HG02884 (cell line): ENCODE measurements around the gene VCL.
"Not testable (repeated sequence)": the region's sequence is repeated elsewhere in the genome, so short reads cannot be mapped to it uniquely, and the experiment has no call there.

Experiments
- ATAC-seq: cut with Tn5 transposase; IDR thresholded peaks from one replicate; pipeline ENCODE4 v1.9.1; 2021; ENCODE audit warnings: mild to moderate bottlenecking, moderate library complexity; ENCODE audit not compliant: unreplicated experiment

The VCL gene

DNA sequence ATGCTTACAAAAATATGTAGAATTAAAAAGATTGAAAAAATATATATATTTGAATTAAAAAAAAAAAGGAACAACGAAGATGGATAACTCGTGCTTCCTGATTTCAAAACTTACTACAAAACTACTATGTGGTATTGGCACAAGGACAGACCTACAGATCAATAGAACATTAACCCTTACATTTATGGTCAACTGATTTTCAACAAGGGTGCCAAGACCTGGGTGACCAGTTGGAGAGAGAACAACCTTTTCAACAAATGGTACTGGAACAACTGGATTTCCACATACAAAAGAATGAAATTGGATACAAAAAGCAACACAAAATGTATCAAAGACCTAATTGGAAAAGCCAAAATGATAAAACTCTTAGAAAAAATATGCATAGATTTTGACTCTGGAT is 142.6 kb downstream of the VCL start:
- ATAC-seq: no peak

DNA sequence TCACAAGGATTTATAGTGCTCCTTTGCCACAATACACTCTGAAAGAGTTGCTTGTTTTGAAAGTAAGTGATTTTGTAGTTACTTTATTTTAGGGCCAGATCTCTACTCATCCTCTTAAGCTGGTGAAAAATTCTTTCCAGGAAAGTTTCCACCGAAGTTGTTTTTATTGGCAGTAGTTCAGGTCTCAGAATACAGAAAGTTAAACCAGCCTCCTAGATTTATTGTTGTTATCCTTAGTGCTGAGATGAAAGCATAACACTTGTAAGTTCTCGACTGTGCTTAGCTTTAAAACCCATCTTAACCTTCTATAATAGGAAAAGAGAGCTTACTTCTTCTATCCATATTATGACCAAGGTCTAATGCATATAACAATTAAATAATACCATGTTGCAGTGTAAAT is 147.2 kb downstream of the VCL start:
- ATAC-seq: no peak

DNA sequence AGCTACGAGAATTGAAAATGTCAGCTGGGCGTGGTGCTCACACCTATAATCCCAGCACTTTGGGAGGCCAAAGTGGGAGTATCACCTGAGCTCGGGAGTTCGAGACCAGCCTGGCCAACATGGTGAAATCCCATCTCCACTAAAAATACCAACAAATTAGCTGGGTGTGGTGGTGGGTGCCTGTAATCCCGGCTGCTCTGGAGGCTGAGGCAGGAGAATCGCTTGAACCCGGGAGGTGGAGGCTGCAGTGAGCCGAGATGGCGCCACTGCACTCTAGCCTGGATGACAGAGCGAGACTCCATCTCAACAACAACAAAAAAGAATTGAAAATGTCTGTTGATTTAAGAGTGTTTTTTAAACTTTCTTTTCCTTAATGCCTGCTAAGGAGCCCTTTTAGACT is 149.1 kb downstream of the VCL start:
- ATAC-seq: not testable (repeated sequence)

DNA sequence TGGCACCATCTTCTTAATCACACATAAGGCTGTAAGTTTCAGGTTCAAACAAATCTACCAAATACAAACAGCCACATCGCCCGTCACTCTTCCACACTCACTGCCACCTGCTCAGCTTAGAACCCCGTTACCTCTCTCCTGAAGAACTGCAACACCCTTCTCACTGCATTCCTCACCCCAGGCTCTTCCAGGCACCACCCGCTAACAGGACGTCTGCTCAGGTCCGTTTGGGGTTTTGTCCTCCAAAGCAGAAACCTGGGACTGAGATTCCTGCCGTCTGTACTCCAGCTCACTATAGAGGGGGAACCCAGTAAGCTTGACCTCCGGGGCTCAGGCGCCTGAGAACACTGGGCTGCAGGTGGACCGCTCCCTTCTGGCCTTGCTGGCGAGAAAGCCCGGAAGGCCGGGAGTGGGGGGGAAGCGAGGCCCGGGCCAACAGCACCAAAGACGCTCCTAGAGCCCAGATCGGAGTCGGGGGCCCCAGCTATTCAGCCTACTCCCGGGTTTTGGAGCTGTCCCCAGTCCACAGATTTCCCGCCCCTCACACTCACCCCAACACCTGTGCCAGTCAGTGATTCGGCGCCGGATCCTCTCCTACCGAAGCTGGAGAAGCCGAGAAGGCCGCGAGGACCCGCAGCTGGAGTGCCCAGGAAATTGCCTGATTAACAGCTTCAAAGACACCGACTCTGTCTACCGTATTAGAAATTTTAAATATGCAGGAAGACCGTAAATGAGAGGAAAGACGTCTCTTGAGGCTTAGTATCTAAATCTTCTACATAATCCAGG is 152.5 kb downstream of the VCL start, which contains the start of gene AP3M1:
TSS of gene AP3M1 (minus strand) at position 625 of the 786 bp plus-strand sequence. CDS start 12,449 bp downstream, outside the sequence.
- peak; percentile 41 for ATAC-seq

DNA sequence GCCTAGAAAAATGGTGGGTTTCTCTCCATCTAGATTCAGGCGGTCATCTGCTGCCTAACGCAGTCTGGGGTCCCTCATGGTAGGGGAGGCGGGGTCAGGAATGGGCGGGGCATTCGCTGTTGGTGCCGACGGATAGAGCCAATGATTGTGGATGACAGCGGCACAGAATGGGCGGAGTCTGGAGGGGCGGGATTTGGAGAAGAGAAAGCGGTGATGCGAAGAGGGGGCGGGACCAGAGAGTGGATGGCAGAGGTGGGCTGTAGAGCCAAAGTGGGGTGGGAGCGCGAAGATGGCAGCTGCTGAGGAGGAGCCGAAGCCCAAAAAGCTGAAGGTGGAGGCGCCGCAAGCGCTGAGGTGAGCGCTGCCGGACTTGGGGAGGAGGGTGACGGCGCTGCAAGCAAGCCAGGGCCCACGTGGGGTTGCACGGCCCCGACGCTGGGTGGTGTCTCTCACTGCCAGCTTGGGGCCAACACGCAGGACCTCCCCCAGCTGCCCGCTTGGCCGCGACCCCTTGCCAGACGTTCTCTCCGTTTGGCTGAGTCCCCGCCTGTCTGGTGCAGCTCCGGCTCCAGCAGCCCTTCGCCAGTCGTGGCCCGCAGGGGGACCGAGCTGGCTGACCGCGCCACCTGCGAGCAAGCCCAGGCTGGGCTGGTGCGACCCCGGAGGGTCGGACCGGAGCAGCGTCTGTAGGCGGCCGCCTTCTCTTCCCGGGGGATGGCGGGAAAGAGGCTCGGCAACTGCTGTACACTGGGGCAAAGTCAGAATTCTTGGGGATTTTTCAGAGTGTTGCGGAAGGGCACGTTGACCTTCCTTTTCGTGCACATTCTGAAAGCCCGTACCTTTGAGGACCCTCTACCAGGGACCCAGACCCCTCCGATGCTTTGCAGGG is 153.3 kb downstream of the VCL start, which contains the start of gene ADK:
TSS of gene ADK (plus strand) at position 232 of the 889 bp plus-strand sequence. CDS start at position 290, 58 bp downstream.
- ATAC-seq: peak; percentile 80

DNA sequence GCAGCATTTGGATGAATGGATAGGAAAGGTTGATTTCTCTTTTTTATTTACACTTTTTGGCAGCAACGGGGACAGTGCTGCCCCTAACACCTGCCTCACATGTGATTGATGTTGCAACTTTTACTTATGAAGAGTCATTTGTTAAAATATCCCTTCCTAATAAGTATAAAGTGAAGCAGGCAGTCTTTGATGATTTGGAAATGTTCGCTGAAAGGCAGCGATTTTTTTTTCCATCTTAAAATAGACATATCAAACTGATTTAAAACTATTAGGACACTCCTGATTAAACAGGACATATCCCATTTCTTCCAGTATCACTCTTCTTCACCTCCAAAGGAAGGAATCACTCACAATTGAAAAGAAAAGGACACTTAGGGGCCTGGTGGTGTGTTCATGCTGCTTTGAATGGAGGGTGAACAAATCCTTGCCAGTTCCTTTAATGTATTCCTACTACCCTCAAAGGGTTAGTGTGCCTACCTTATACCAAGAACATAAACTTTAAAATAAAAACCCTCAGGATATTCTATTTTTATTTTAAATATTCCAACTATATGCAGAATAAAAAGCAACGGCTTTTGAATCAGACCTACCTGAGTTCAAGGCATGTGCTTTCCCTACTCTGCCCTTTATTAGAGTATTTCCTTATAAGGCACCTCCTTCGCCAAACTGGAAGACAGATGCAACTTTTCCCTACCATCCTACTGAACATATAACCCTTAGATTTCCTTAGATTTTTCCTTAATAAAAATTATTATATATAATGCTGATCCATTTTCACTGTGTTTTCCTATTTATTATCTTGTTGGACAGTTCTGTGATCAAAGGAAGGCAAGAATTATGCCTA is 154.2 kb downstream of the VCL start:
- no peak for ATAC-seq

DNA sequence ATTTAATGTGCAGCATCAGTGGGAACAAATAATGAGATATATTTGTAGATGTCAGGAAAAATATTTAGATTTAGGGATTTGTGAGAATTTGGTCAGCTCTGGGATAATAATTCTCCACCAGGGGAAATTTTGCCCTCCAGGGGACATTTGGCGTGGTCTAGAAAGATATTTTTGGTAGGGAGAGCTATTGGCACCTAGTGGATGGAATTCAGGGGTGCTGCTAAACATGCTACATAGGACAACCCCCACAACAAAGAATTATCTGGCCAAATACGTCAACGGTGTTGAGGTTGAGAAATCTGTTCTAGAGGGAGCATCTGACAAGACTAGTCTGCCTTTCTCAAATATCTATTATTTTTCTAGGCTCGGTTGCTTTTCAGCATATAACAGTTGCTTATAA is 155.2 kb downstream of the VCL start:
- ATAC-seq: no peak

DNA sequence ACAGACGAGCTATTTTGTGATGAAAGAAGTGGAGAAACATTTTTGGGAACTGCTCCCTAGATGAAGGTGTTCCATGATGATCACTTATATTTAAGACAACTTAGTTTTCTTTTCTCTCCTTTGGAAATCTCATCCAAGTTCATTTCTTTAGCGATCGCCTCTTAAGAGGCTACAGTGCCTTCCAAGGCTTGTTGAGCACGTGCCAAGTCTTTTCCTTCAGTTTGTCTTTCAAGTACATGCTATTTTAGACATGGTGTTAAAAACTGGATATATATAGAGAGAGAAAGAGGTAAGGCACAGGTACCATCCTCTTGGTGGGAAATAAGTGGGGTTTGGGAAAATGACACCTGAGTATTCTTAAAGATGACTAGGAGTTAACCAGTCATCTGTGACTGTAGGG is 155.8 kb downstream of the VCL start:
- no peak for ATAC-seq

DNA sequence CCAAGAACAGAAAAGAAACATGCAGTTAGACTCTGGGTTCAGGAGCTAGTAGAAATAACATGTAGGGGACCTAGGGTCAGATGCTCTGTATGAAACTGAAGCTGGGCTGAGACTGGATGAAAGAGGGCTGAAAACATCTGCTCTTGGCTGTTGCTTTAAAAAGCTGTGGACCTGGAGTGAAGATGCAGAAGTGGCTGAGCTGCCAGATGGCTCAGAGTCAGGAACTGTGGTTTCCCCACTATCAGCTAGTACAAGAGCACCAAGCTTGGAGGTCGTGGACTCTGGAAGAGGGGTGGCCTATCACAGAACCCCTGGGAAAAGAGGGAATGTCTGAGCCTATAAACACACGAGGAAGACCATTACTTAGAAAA is 159.0 kb downstream of the VCL start:
- no peak for ATAC-seq

DNA sequence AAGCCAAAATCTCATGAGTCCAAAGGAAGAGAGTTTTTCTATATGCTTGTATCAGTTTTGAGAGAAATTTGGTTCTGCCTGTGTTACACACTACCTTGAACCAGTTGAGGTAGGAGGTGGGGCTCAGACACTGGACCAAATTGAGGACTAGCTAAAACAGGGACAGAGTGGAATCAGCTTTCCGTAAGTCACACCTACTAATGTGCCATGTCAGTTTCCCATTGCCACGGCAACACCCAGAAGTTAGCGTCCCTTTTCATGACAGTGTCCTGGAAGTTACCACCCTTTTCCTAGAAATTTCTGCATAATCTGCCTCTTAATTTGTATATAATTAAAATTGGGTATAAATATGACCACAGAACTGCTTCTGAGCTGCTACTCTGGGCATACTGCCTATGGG is 162.1 kb downstream of the VCL start:
- ATAC-seq: no peak

DNA sequence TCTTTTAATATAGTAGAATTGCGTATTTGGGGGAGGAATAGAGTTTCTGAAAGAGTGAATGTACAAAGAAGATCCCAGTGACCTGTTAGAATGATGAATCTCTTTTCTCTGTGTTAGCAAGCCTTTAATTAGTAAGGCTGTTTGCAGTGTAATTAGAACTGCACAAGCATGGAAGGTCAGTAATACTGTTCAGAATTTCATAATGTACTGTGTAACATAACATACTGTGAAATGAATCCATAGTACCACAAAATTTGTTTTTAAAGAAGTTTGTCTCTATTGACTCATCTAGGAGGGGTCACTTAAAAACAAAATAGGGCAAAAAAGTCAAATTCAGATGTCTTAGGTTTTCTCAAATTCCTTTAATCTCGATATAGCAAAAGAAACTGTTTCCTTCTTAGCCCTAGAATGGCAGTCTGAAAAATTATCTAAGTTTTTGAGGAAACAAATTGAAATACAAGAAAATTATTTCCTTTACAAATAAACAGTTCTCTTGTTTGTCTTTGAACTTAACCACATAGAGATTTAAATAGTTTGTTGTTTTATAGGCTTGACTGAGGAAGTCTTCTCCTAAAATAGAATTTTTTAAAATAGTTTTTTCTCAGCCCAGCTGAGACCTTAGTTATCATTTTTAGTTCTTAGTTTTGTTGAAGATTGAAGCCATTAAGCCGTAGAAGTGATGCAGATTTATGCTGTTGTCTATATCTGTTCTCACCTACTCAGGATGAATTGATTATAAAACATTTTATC is 165.6 kb downstream of the VCL start:
- no peak for ATAC-seq

DNA sequence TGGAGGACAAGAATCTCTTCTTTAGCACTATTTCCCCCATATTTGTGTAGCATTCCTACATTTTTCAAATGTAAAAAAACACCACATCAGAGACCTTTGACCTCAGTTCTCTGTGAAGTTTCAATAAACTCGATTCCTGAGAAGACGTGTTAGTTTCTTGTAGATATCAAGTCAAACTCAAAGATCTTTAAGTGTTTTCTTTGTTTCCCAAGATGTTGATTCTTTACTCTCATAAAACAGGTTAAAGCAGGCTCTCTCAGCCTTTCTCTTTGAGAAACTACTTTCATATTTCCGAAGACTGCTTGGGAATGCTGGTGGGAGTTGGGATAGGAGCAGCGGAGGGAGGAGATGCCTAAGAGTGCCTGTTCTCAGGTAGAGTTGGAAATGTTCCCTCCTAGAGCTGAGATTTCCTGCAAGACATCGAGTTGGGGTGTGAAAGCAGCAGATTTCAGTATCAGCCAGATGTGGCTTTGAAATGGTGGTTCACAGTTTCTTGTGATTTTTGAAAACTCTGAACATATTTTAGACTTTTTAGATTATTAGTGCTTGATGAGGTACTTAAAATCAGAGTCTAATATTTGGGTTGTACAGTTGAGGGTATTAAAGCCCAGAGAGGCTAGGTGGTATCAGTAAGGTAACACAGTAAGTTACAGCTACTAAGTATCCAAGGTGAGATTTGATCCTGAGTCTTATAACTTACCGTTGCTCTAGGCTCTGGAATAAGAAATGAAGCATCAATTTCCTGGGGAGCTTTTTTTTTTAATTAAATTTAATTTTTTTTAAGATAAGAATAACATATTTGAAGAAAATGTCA is 167.0 kb downstream of the VCL start:
- ATAC-seq: no peak

DNA sequence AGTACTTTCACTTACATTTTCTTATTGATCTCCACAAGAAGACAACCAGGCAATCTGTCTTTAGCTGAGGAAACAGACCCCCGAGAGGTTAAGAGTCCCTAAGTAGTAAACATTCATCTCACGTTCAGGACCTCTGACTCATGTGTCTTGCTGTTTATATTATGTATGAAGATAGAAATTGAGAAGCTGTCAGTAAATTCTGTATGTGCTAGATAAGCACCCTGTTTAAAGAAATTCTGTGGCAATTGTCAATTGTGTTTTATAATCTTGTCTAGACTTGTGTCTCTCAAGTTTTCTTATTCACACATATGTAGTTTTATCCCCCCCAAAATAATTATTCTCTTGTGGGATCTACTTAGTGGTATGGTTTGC is 167.6 kb downstream of the VCL start:
- ATAC-seq: no peak

DNA sequence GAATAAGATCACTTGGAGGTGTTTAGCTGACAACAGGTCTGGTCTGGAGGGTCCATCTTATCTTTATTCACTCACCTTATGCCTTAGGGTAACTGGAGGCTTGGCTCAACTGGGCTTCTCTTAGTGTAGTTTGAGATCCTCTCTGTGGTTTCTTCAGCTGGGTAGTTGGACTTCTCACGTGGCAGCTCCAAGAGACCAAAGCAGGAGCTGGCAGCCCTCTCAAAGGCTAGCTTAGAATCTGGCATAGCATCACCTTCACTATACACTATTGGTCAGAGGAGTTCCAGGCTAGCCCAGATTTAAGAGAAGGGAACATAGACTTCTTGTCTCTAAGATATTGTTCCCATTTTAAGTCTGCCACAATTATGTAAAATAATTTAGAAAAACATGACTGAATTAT is 169.5 kb downstream of the VCL start:
- no peak for ATAC-seq
